Mucosa of descending colon (tissue), 3 donors: ENCODE results near the gene KNSTRN. TPM values are rescaled to one million over a fixed set of nuclear protein-coding genes. Genes with fewer than 3 reads are reported as not detected.

Experiments
- ATAC-seq: fragments of 200-7000 bp; cut with Tn5 transposase; one replicate; pipeline ENCODE4 v1.9.1; 2020; ENCODE audit warnings: mild to moderate bottlenecking, moderate library complexity
- DNase-seq, 3 donors: peaks; one replicate each; pipeline ENCODE4 v3.0.0-alpha.2; 2020
- H3K36me3 ChIP-seq: fragments of 200-600 bp; one replicate; pipeline ENCODE4 v1.8.0; 2021; ENCODE audit warnings: low read depth, mild to moderate bottlenecking
- H3K4me1 ChIP-seq: fragments of 200-600 bp; one replicate; pipeline ENCODE4 v1.8.0; 2021; ENCODE audit warnings: low read depth, mild to moderate bottlenecking
- H3K4me3 ChIP-seq: fragments of 200-600 bp; one replicate; pipeline ENCODE4 v1.8.0; 2021; ENCODE audit warnings: mild to moderate bottlenecking
- H3K9me3 ChIP-seq: fragments of 200-600 bp; one replicate; pipeline ENCODE4 v1.8.0; 2021; ENCODE audit warnings: mild to moderate bottlenecking
- intact Hi-C, 2 donors: fragments of 100-400 bp; cut with DNase I in 1 of 2; cut with micrococcal nuclease in 1 of 2; formaldehyde crosslinking; loops; one replicate each; pipeline versions ENCODE4 v1.11.0 to v1.11.1; 2022; cut with DNase I, micrococcal nuclease
- total RNA-seq, 3 donors: library from RNA; stranded (reverse); fragmentation: NEBNext Ultra II Directional in 2 of 3; extraction: Animal tissue kit (Norgen Biotek cat#: 25700) in 2 of 3; gene quantifications; one replicate each; pipeline versions ENCODE4 v1.2.1 to v1.2.4, GENCODE V29; 2021 to 2023
- TF ChIP-seq, protein P1 (sequence below): fragments of 200-600 bp; IDR thresholded peaks from one replicate; pipeline ENCODE4 v1.8.0; 2022; ENCODE audit warnings: antibody characterized with exemption, mild to moderate bottlenecking
- donor health status: DM: no; HTN: no; CAD: no; lungs with moderate emphysema.
- donor health status: DM: no; HTN: no; CAD: no.
- donor health status: DM: no; HTN: yes; CAD: no.

Gene KNSTRN
- total RNA-seq, 3 donors from 2014 or later: 9.4 to 16.4 (median 10.5) TPM

DNA sequence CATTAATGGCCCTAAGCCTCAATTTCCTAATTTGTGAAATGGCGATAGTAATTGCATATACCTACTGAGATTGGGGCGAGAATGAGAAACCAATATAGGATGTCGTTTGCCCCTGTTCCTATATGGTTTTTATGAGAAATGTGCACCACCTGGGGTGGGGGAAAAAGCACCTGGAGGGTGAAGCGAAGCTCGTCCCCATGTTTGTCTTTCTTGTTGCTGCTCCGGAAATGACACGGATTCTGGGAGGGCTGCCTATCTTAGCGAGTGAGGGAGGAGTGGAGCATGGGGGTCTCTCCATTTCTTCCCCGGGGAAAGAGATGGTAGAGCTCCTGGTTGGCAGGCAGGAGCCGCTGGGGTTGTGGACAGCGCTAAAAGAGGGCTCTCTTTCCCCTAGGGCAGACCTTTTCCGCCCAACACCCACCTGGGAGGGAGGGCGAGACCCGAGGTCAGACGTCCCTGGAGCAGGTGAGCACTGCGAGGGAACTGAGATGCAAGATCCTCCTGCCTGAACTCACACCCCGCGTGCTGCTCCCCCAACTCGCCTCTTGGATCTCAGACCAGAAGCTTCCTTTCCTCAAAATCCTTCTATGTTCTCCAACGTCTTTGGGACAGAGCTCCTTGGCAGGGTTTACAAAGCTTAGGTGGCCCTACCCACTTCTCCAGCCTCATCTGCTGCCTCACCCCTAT is 52.6 kb downstream of the KNSTRN start:
- Histone ChIP-seq H3K4me1 (peaks cover 17% of the 10 kb centered on the region), H3K9me3 (no peaks in the 10 kb centered on the region), H3K4me3 (no peak overlapping the region), H3K36me3 (no peaks in the 10 kb centered on the region)
- TF ChIP-seq, protein P1, sequence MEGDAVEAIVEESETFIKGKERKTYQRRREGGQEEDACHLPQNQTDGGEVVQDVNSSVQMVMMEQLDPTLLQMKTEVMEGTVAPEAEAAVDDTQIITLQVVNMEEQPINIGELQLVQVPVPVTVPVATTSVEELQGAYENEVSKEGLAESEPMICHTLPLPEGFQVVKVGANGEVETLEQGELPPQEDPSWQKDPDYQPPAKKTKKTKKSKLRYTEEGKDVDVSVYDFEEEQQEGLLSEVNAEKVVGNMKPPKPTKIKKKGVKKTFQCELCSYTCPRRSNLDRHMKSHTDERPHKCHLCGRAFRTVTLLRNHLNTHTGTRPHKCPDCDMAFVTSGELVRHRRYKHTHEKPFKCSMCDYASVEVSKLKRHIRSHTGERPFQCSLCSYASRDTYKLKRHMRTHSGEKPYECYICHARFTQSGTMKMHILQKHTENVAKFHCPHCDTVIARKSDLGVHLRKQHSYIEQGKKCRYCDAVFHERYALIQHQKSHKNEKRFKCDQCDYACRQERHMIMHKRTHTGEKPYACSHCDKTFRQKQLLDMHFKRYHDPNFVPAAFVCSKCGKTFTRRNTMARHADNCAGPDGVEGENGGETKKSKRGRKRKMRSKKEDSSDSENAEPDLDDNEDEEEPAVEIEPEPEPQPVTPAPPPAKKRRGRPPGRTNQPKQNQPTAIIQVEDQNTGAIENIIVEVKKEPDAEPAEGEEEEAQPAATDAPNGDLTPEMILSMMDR: no peak
- peak in 2 of 3 donors; percentile 28 to 43 for DNase-seq
- ATAC-seq: no peak
- intact Hi-C loops: no loop called here

DNA sequence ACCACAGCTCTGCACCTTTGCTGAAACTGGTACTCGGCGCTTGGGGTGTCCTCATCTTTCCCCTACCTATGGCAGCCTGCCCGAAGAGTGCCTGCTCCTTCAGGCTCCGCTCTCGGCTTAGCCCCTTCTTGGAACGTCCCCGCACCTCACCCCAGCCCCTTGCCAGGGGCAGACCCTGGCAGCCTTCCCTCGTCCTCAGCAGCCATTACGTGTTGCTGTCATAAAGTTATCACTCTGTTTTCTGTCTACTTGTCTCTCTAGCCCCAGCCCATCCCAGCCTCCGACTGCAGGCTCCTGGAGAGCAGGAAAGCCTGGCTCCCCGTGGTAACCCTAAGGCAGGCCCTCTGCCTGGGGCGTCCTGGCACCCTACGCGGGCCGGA is 53.2 kb downstream of the KNSTRN start:
- intact Hi-C loops: no loop called here
- Histone ChIP-seq H3K4me3 (no peak overlapping the region), H3K36me3 (no peaks in the 10 kb centered on the region), H3K9me3 (no peaks in the 10 kb centered on the region), H3K4me1 (peaks cover 17% of the 10 kb centered on the region)
- DNase-seq (peak in 1 of 3 donors; percentile 50), ATAC-seq (no peak)
- TF ChIP-seq, protein P1: no peak

DNA sequence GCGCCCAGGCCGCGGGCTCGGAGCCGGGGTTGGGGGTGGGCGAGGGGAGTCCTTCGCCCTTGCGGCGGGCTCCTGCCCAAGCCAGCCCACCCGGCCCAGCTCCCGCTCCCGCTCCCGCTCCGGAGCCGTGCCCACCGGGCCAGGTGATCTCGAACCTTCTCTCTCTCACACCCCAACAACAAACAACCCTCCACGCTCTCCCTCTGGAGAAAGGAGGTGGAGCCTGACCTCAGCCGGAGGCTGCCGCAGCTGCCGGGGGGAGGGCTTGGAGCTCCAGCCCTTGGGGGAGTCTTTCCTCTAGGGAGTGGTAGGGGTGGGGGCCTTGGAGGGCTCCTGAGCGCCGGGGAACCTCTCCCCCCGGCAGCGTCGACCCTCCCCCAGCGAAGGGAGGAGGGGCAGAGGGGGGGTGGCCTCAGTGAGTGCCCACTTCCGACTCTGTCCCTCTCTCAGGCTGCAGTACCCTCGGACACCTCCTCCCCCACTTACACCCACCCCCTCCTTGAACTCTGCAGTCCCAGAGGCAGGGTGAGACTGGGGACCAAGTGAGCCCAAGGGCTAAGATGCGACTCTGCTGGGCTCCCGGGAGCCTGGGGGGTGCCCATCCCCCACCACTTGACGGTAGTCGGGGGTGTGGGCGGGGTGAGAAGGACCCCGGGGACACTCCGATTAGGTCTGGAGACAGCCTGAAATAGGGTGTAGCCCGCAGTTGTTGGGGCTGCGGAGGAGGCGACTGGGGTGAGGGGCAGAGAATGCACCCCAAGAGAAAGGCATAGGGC is 53.8 kb downstream of the KNSTRN start:
- H3K4me1 ChIP-seq: peaks cover 17% of the 10 kb centered on the region
- DNase-seq: peak; percentile 53 to 69 (median 59)

DNA sequence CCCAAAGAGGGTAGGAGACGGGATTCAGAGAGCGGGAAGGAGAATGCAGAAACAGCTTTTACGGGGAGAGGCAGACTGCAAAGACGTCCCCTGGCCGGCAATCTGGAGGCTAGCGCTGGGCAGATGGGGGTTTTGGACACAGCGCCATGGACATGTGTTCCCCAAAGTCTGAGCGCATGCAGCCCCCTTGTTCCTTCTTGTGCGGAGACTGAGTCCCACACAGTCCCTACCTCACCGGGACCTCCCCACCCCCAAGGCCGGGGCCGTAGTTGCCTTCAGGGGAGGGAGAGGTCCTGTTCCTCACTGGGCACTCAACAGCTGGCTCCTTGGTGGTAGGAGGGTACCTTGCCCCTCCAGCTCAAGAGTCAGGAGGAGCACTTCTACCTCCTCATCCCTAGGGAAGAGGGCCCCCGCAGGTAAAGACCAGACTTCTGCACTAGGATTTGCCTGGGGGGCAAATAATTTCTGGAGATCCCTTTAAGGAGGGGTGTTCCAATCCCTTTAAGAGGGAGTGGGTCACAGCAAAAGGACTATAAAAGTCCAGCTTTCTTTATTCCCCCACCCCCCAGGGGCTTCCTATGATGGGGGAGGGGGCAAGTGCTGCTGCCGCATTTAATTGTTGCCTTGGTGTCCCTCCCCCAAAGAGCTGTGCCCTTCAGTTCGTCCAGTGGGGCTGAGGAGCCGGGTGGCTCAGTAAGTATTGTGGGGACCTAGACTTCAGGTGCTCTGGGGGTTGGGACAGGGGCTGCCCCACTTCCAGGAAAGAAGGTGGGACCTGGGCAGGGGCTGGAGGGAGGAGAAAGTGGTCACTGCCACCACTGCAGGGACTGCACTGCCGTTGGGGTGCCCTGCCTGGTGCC is 54.6 kb downstream of the KNSTRN start:
- H3K4me1 ChIP-seq: peaks cover 17% of the 10 kb centered on the region
- no peaks in the 10 kb centered on the region for H3K9me3 ChIP-seq
- no peaks in the 10 kb centered on the region for H3K36me3 ChIP-seq
- intact Hi-C loops: no loop called here
- ATAC-seq: no peak
- H3K4me3 ChIP-seq: no peak overlapping the region
- TF ChIP-seq, protein P1: no peak
- DNase-seq: no peak

More for the DNA sequence above, 53.8 kb downstream of the KNSTRN start:
- peak; percentile 20 for ATAC-seq
- Histone ChIP-seq H3K4me3 (no peak overlapping the region), H3K9me3 (no peaks in the 10 kb centered on the region), H3K36me3 (no peaks in the 10 kb centered on the region)
- TF ChIP-seq, protein P1: no peak
- intact Hi-C loops: no loop called here
